B cell (primary cell): ENCODE data around the gene PRUNE1. TPM values are rescaled to one million over a fixed set of nuclear protein-coding genes. Genes with fewer than 3 reads are reported as not detected.

Experiments used
- ATAC-seq: fragments of 200-7000 bp; cut with Tn5 transposase; one replicate; pipeline ENCODE4 v1.10.0; 2021; ENCODE audit warnings: low read depth, mild to moderate bottlenecking, moderate number of reproducible peaks, moderate library complexity
- CTCF ChIA-PET: fragments of 350-600 bp; sonication (Branson Sonifier 250); formaldehyde crosslinking; loops from one replicate; lab custom pipeline; 2021; ENCODE audit warnings: antibody characterized with exemption, inconsistent platforms; lab: Charles Lee
- POLR2A ChIA-PET: fragments of 350-600 bp; sonication (Branson Sonifier 250); formaldehyde crosslinking; loops from one replicate; lab custom pipeline; 2021; ENCODE audit warnings: antibody characterized with exemption; lab: Charles Lee
- DNase-seq: peaks from one replicate; pipeline ENCODE4 v3.0.0; 2013
- H2AFZ ChIP-seq: 2 replicates; pipeline ENCODE4 v1.6.1; 2012; ENCODE audit warnings: mild to moderate bottlenecking, low read depth, low read length; ENCODE audit not compliant: insufficient read depth, poor library complexity, severe bottlenecking
- H3K27ac ChIP-seq, 2 donors: 1 replicate in 1 of 2; 2 replicates in 1 of 2; pipeline ENCODE4 v1.5.1; 2012 to 2013; ENCODE audit warnings: low read length in 2 of 2, mild to moderate bottlenecking in 2 of 2, moderate library complexity in 1 of 2
- H3K27me3 ChIP-seq, 4 experiments: fragments of 200-600 bp in 1 of 4; sonication (generic) in 1 of 4; replicated peaks in 1 of 4; 1 replicate in 2 of 4; 2 replicates in 2 of 4; pipeline versions ENCODE4 v1.6.1 to v1.7.0; 2013 to 2016; ENCODE audit warnings: low read length in 3 of 4, mild to moderate bottlenecking in 2 of 4, mixed read lengths in 1 of 4, moderate library complexity in 1 of 4; ENCODE audit not compliant: insufficient read depth in 4 of 4, control insufficient read depth in 3 of 4; ENCODE audit errors: control extremely low read depth in 1 of 4
- H3K36me3 ChIP-seq, 2 experiments: replicated peaks in 1 of 2; 1 replicate in 1 of 2; 2 replicates in 1 of 2; pipeline versions ENCODE4 v1.6.1 to v1.7.1; 2013; ENCODE audit warnings: low read length in 1 of 2; ENCODE audit not compliant: insufficient read depth in 2 of 2, control insufficient read depth in 1 of 2; ENCODE audit errors: control extremely low read depth in 1 of 2, extremely low read depth in 1 of 2
- H3K4me1 ChIP-seq, 2 donors: fragments of 200-600 bp in 1 of 2; sonication (generic) in 1 of 2; 1 replicate in 1 of 2; 2 replicates in 1 of 2; pipeline versions ENCODE4 v1.5.1 to v1.6.1; 2013 to 2017; ENCODE audit warnings: low read length in 2 of 2; ENCODE audit not compliant: control insufficient read depth in 2 of 2, insufficient read depth in 2 of 2
- H3K4me2 ChIP-seq: replicated peaks from 2 replicates; pipeline ENCODE3; 2012; ENCODE audit warnings: mild to moderate bottlenecking, low read depth, low read length; ENCODE audit not compliant: poor library complexity, severe bottlenecking
- H3K4me3 ChIP-seq, 5 experiments: fragments of 200-600 bp in 1 of 5; sonication (generic) in 1 of 5; 1 replicate in 3 of 5; 2 replicates in 2 of 5; pipeline versions ENCODE4 v1.5.1 to v1.7.0; 2011 to 2016; ENCODE audit warnings: low read length in 4 of 5, mild to moderate bottlenecking in 4 of 5, low read depth in 2 of 5, control low read depth in 1 of 5, moderate library complexity in 1 of 5; ENCODE audit not compliant: insufficient read depth in 1 of 5; ENCODE audit errors: control extremely low read depth in 1 of 5, extremely low read depth in 1 of 5
- H3K79me2 ChIP-seq: fragments of 200-600 bp; sonication (generic); one replicate; pipeline ENCODE4 v1.6.0; 2016; ENCODE audit warnings: low read length; ENCODE audit not compliant: control insufficient read depth, insufficient read depth
- H3K9ac ChIP-seq: fragments of 200-600 bp; sonication (generic); 2 replicates; pipeline ENCODE4 v1.6.1; 2017; ENCODE audit warnings: mild to moderate bottlenecking, low read length, moderate library complexity
- H3K9me3 ChIP-seq, 3 donors: one replicate each; pipeline versions ENCODE4 v1.6.1 to v1.7.1; 2013; ENCODE audit warnings: low read length in 2 of 3; ENCODE audit not compliant: control insufficient read depth in 2 of 3, insufficient read depth in 1 of 3; ENCODE audit errors: control extremely low read depth in 1 of 3
- H4K20me1 ChIP-seq: 2 replicates; pipeline ENCODE4 v1.6.0; 2012; ENCODE audit warnings: mild to moderate bottlenecking, low read length; ENCODE audit not compliant: insufficient read depth, control insufficient read depth, poor library complexity, severe bottlenecking
- H3K27ac Mint-ChIP-seq: one replicate; pipeline ENCODE4 v1.8.0; 2021; ENCODE audit warnings: mixed read lengths
- H3K27me3 Mint-ChIP-seq: one replicate; pipeline ENCODE4 v1.8.0; 2021; ENCODE audit warnings: mixed read lengths
- H3K4me1 Mint-ChIP-seq: one replicate; pipeline ENCODE4 v1.8.0; 2021; ENCODE audit warnings: mixed read lengths
- H3K4me3 Mint-ChIP-seq: one replicate; pipeline ENCODE4 v1.8.0; 2021; ENCODE audit warnings: mixed read lengths
- H3K9me3 Mint-ChIP-seq: one replicate; pipeline ENCODE4 v1.8.0; 2022; ENCODE audit warnings: mixed read lengths; ENCODE audit not compliant: insufficient read depth
- EZH2 ChIP-seq: IDR thresholded peaks from 2 replicates; pipeline ENCODE4 v1.6.1; 2012; ENCODE audit warnings: borderline replicate concordance, low read depth, mild to moderate bottlenecking, moderate library complexity, low read length; ENCODE audit not compliant: insufficient read depth, poor library complexity, severe bottlenecking
- WGBS: methylation state at CpG from one replicate; pipeline ENCODE4 v1.1.5; 2013; ENCODE audit warnings: missing lambda C conversion rate; ENCODE audit not compliant: insufficient coverage; 5-methylcytosine and 5-hydroxymethylcytosine counted together
- intact Hi-C: fragments of 100-400 bp; cut with micrococcal nuclease; formaldehyde crosslinking; loops from one replicate; pipeline ENCODE4 v1.10.0; 2022
- polyA plus RNA-seq: library from polyadenylated mRNA; depleted of rRNA; stranded (reverse); fragments of >200 nt; gene quantifications from 2 replicates; pipeline ENCODE4 v1.2.3, GENCODE V29; 2012
- total RNA-seq, 2 donors: library from RNA; stranded (reverse); fragments of 120-200 nt in 1 of 2; gene quantifications; 1 replicate in 1 of 2; 2 replicates in 1 of 2; pipeline versions ENCODE4 v1.2.3 to v1.2.4, GENCODE V29; 2013 to 2022
- TF ChIP-seq, protein P1 (sequence below): fragments of 200-600 bp; IDR thresholded peaks from one replicate; pipeline ENCODE4 v1.8.0; 2022; ENCODE audit warnings: antibody characterized with exemption, mild to moderate bottlenecking

Gene PRUNE1
- total and polyA plus RNA-seq, 2 donors (not counting 1 experiment from before 2014, with no cell fraction given): 15.9 to 21.3 TPM

DNA sequence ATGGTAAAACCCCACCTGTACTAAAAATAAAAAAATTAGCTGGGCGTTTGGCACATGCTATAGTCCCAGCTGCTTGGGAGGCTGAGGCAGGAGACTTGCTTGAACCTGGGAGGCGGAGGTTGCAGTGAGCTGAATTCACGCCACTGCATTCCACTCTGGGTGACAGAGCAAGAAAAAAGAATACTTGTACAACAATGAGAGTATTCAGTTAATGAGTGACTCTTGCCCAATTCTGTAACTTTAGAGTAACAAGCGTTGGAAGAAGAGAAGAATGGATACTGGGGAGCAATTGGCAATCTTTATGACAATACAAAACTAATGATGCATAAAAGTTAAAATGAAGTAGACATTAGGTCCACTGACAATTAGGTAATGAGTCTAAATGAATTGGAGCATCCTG is 15.6 kb upstream of the PRUNE1 start:
- H3K4me3 Mint-ChIP-seq: no peak overlapping the region
- Histone ChIP-seq H3K27ac (no peak overlapping the region), H3K36me3 (peaks cover 2 to 9% of the 10 kb centered on the region in 2 experiments), H3K4me3 (no peak overlapping the region), H4K20me1 (no peaks in the 10 kb centered on the region), H2AFZ (no peak overlapping the region), H3K79me2 (no peaks in the 10 kb centered on the region), H3K9ac (no peak overlapping the region), H3K9me3 (no peaks in the 10 kb centered on the region), H3K4me2 (no peak overlapping the region), H3K27me3 (no peaks in the 10 kb centered on the region), H3K4me1 (peaks cover 0 to 3% of the 10 kb centered on the region in 2 donors)
- no peak for ATAC-seq
- H3K27ac Mint-ChIP-seq: no peak overlapping the region
- 73% methylated on average over 3 of the region's 4 CpGs for WGBS
- intact Hi-C loops: loop anchor here (10.0 kb wide), 1 partner anchor 738 kb away; the partner anchor contains the start of gene CA14
- ChIA-PET POLR2A (no interaction called here), CTCF (no interaction called here)
- peaks cover 4% of the 10 kb centered on the region for H3K4me1 Mint-ChIP-seq
- DNase-seq: no peak
- H3K27me3 Mint-ChIP-seq: no peaks in the 10 kb centered on the region
- H3K9me3 Mint-ChIP-seq: no peaks in the 10 kb centered on the region
- TF ChIP-seq, protein P1, sequence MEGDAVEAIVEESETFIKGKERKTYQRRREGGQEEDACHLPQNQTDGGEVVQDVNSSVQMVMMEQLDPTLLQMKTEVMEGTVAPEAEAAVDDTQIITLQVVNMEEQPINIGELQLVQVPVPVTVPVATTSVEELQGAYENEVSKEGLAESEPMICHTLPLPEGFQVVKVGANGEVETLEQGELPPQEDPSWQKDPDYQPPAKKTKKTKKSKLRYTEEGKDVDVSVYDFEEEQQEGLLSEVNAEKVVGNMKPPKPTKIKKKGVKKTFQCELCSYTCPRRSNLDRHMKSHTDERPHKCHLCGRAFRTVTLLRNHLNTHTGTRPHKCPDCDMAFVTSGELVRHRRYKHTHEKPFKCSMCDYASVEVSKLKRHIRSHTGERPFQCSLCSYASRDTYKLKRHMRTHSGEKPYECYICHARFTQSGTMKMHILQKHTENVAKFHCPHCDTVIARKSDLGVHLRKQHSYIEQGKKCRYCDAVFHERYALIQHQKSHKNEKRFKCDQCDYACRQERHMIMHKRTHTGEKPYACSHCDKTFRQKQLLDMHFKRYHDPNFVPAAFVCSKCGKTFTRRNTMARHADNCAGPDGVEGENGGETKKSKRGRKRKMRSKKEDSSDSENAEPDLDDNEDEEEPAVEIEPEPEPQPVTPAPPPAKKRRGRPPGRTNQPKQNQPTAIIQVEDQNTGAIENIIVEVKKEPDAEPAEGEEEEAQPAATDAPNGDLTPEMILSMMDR: no peak
- no peak for TF ChIP-seq EZH2

GRCh38 chr1:150994248-150994647 is 14.0 kb upstream of the PRUNE1 start:
- no peak overlapping the region for H2AFZ ChIP-seq
- no peak for DNase-seq

More at GRCh38 chr1:150994248-150994647, 14.0 kb upstream of the PRUNE1 start:
- ATAC-seq: no peak
- Histone ChIP-seq H3K4me1 (peaks cover 0 to 3% of the 10 kb centered on the region in 2 donors), H3K4me3 (no peak overlapping the region), H3K36me3 (peaks cover 3 to 13% of the 10 kb centered on the region in 2 experiments), H4K20me1 (no peaks in the 10 kb centered on the region), H3K4me2 (no peak overlapping the region), H3K9ac (no peak overlapping the region), H3K9me3 (no peaks in the 10 kb centered on the region), H3K27ac (no peak overlapping the region), H3K27me3 (no peaks in the 10 kb centered on the region), H3K79me2 (no peaks in the 10 kb centered on the region)
- H3K4me3 Mint-ChIP-seq: no peak overlapping the region
- H3K27ac Mint-ChIP-seq: no peak overlapping the region
- intact Hi-C loops: loop anchor here (10.0 kb wide), 1 partner anchor 739 kb away; the partner anchor contains the start of gene CA14
- no peaks in the 10 kb centered on the region for H3K9me3 Mint-ChIP-seq
- WGBS: 90% methylated on average over 2 of the region's 3 CpGs
- TF ChIP-seq, protein P1: no peak
- TF ChIP-seq EZH2: no peak
- POLR2A ChIA-PET: no interaction called here
- H3K4me1 Mint-ChIP-seq: peaks cover 4% of the 10 kb centered on the region
- CTCF ChIA-PET: interaction anchor here (0.7 to 5.3 kb wide), 7 partner anchors 12 to 162 kb away, joined by 3 to 63 read pairs (median 4); partner anchors contain the start of genes ANXA9, MINDY1 and TNFAIP8L2
- H3K27me3 Mint-ChIP-seq: no peaks in the 10 kb centered on the region
